Measurements from ENCODE around the gene SYTL3. TPM values are rescaled to one million over a fixed set of nuclear protein-coding genes. Genes with fewer than 3 reads are reported as not detected.

The SYTL3 gene
- total and polyA plus RNA-seq, 9 of the 15 experiments (the other 6 are each of a cell fraction or from before 2014, with no cell fraction given), result 0.04 to 0.46 (median 0.17) TPM; not detected in 1

GRCh38 chr6:158725704-158726103 lies 75.8 kb downstream of the SYTL3 start (continued):
- no peak for TF ChIP-seq ZNF398 (CRISPR knock-in tag; IDR thresholded peaks at IDR 0.05)
- TF ChIP-seq, protein P1, sequence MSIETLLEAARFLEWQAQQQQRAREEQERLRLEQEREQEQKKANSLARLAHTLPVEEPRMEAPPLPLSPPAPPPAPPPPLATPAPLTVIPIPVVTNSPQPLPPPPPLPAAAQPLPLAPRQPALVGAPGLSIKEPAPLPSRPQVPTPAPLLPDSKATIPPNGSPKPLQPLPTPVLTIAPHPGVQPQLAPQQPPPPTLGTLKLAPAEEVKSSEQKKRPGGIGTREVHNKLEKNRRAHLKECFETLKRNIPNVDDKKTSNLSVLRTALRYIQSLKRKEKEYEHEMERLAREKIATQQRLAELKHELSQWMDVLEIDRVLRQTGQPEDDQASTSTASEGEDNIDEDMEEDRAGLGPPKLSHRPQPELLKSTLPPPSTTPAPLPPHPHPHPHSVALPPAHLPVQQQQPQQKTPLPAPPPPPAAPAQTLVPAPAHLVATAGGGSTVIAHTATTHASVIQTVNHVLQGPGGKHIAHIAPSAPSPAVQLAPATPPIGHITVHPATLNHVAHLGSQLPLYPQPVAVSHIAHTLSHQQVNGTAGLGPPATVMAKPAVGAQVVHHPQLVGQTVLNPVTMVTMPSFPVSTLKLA (conservative IDR thresholded peaks at IDR 0.05), result 0 out of 4 replicates have a peak, but pooled peaks of 1 of the 2 experiments have one; percentile 38
- peak; percentile 26; the same call in 1 of the 2 replicates for TF ChIP-seq NFE2 (IDR thresholded peaks at IDR 0.05; ENCODE audit: low read depth)
- peak; percentile 24; the same call in 1 of the 2 replicates for TF ChIP-seq MAFF (IDR thresholded peaks at IDR 0.05; ENCODE audit: low read length)
- TF ChIP-seq ZNF41 (CRISPR knock-in tag; conservative IDR thresholded peaks at IDR 0.05), result no peak
- no peak for TF ChIP-seq SREBF2 (CRISPR knock-in tag; IDR thresholded peaks at IDR 0.05)
- TF ChIP-seq NFIC (IDR thresholded peaks at IDR 0.05), result peak; percentile 59
- 0 out of 2 replicates have a peak, but pooled peaks have one; percentile 34 for TF ChIP-seq PML (IDR thresholded peaks at IDR 0.05; ENCODE audit: low read length)
- 0 out of 4 replicates have a peak, but pooled peaks of 1 of the 2 experiments have one; percentile 11 for TF ChIP-seq NRF1 (conservative IDR thresholded peaks at IDR 0.05 in 1 of 2, IDR thresholded peaks at IDR 0.05 in 1 of 2)
- peak; percentile 47; the same call in 1 of the 2 replicates for TF ChIP-seq DPF2 (IDR thresholded peaks at IDR 0.05)
- TF ChIP-seq SMC3 (conservative IDR thresholded peaks at IDR 0.05; ENCODE audit: insufficient read depth, low read depth, low read length), result no peak
- TF ChIP-seq ILF3 (IDR thresholded peaks at IDR 0.05; ENCODE audit: borderline replicate concordance), result no peak
- TF ChIP-seq ZFX (CRISPR knock-in tag; IDR thresholded peaks at IDR 0.05), result 0 out of 2 replicates have a peak, but pooled peaks have one; percentile 15
- 0 out of 2 replicates have a peak, but pooled peaks have one; percentile 11 for TF ChIP-seq MAFK (IDR thresholded peaks at IDR 0.05; ENCODE audit: low read length)
- no peak for TF ChIP-seq ZNF584 (CRISPR knock-in tag; IDR thresholded peaks at IDR 0.05; ENCODE audit: low read depth)
- TF ChIP-seq HNRNPLL (IDR thresholded peaks at IDR 0.05; ENCODE audit: low read depth, low read length, poor library complexity, severe bottlenecking), result peak; percentile 48
- TF ChIP-seq ARID1B (IDR thresholded peaks at IDR 0.05), result peak; percentile 72

All from K562 (cell line).